ENCODE data around the gene NACC2. TPM values are rescaled to one million over a fixed set of nuclear protein-coding genes. Genes with fewer than 3 reads are reported as not detected.
A peak's percentile ranks its signal among the peaks of the same experiment; 100 is the strongest.

NACC2 gene
- total and polyA plus RNA-seq, 9 of the 15 experiments (the other 6 are each of a cell fraction or from before 2014, with no cell fraction given), result 0.70 to 25.1 (median 5.6) TPM

DNA sequence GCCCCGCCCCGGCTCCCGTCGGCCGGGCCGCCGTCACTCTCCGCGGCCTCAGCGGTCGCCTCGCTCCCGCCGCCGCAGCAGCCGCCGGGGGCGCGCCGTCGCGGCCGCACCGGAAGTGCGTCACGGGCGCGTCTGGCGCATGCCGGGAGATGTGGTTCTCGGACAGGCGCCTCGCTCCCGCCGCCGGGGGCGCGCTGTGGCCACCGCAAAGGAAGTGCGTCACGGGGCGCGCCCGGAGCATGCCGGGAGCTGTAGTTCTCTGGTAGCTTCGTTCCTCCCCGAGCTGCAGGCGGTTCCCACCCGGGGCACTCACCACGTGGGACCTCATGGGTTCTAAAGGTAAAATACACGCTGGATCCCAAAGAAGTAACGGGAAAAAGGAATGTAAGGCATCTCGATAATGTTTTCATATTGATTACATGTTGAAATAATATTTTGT, 133.8 kb downstream of the NACC2 start, which contains the start of gene UBAC1 (continued):
- TF ChIP-seq MTA3 (IDR thresholded peaks at IDR 0.05; ENCODE audit: borderline replicate concordance) (peak; percentile 18; the same call in 1 of the 2 replicates), KAT7 (CRISPR knock-in tag; IDR thresholded peaks at IDR 0.05; ENCODE audit: borderline replicate concordance) (no peak), NFIX (CRISPR knock-in tag; IDR thresholded peaks at IDR 0.05; ENCODE audit: low read depth) (no peak), RCOR1 (IDR thresholded peaks at IDR 0.05; ENCODE audit: borderline replicate concordance in 1 of 2, low read depth in 2 of 2, low read length in 2 of 2) (peak in 1 of 2 experiments; percentile 6; a peak in 1 of 4 replicates), POLR3A (IDR thresholded peaks at IDR 0.05; ENCODE audit: borderline replicate concordance, extremely low read depth, insufficient read depth, insufficient read length) (no peak), MCM5 (IDR thresholded peaks at IDR 0.05; ENCODE audit: low read depth) (no peak), ZNF354B (CRISPR knock-in tag; IDR thresholded peaks at IDR 0.05) (no peak), NFE2 (IDR thresholded peaks at IDR 0.05; ENCODE audit: low read depth) (no peak), SP1 (CRISPR knock-in tag; IDR thresholded peaks at IDR 0.05) (peak; percentile 60), NR2F6 (CRISPR knock-in tag; IDR thresholded peaks at IDR 0.05) (no peak), ZNF444 (CRISPR knock-in tag; IDR thresholded peaks at IDR 0.05) (no peak), TCFL5 (CRISPR knock-in tag; conservative IDR thresholded peaks at IDR 0.05) (no peak), GABPB1 (CRISPR knock-in tag; IDR thresholded peaks at IDR 0.05) (peak; percentile 99), ZFX (CRISPR knock-in tag; IDR thresholded peaks at IDR 0.05) (no peak), ZNF184 (CRISPR knock-in tag; IDR thresholded peaks at IDR 0.05) (no peak), PCBP2 (IDR thresholded peaks at IDR 0.05; ENCODE audit: low read depth, low read length, poor library complexity, severe bottlenecking) (no peak), ZNF12 (CRISPR knock-in tag; IDR thresholded peaks at IDR 0.05) (no peak), TRIM24 (IDR thresholded peaks at IDR 0.05) (no peak)
- TF ChIP-seq, protein P1, sequence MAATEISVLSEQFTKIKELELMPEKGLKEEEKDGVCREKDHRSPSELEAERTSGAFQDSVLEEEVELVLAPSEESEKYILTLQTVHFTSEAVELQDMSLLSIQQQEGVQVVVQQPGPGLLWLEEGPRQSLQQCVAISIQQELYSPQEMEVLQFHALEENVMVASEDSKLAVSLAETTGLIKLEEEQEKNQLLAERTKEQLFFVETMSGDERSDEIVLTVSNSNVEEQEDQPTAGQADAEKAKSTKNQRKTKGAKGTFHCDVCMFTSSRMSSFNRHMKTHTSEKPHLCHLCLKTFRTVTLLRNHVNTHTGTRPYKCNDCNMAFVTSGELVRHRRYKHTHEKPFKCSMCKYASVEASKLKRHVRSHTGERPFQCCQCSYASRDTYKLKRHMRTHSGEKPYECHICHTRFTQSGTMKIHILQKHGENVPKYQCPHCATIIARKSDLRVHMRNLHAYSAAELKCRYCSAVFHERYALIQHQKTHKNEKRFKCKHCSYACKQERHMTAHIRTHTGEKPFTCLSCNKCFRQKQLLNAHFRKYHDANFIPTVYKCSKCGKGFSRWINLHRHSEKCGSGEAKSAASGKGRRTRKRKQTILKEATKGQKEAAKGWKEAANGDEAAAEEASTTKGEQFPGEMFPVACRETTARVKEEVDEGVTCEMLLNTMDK (IDR thresholded peaks at IDR 0.05; ENCODE audit: borderline replicate concordance, insufficient read depth, low read depth, low read length, poor library complexity, severe bottlenecking), result peak; percentile 98
- TF ChIP-seq, protein P2, sequence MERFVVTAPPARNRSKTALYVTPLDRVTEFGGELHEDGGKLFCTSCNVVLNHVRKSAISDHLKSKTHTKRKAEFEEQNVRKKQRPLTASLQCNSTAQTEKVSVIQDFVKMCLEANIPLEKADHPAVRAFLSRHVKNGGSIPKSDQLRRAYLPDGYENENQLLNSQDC (CRISPR knock-in tag; IDR thresholded peaks at IDR 0.05), result no peak

Data from K562 (cell line).